SKM-1 (cell line): ENCODE measurements around the gene PAM16.
A peak's percentile ranks its signal among the peaks of the same experiment; 100 is the strongest.
"Not testable (repeated sequence)": the region's sequence is repeated elsewhere in the genome, so short reads cannot be mapped to it uniquely, and the experiment has no call there.

Experiments
- DNase-seq: peaks from one replicate; lab custom pipeline; 2025; ENCODE audit not compliant: unreplicated experiment; lab: John Stamatoyannopoulos, UW

Gene PAM16

DNA sequence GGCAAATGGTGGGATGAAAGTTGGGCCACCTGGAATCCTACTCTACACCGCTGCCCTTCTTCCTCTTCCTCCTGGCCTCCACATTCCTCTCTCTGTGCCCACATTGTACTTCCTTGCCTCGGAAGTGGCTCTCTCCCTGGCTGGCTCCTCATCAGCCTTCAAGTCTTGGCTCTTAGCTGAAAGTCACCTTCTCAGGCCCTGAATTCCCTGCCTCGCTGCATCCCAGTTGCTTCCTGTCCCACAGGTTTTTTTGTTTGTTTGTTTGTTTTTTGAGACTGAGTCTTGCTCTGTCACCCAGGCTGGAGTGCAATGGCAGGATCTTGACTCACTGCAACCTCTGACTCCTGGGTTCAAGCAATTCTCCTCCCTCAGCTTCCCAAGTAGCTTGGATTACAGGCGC lies 2.6 kb upstream of the PAM16 start:
- no peak for DNase-seq

DNA sequence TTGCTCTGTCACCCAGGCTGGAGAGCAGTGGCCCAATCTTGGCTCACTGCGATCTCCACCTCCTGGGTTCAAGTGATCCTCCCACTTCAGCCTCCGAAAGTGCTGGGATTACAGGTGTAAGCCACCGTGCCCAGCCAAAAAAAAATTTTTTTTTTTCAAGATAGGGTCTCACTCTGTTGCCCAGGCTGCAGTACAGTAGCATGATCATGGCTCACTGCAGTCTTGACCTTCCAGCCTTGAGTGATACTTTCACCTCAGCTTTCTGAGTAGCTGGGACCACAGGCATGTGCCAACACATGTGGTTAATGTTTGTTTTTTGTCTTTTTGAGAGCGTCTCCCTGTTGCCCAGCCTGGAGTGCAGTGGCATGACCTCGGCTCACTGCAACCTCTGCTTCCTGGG lies 1.7 kb upstream of the PAM16 start:
- no peak for DNase-seq

GRCh38 chr16:4351880-4352279 lies 759 bp upstream of the PAM16 start:
- no peak for DNase-seq

DNA sequence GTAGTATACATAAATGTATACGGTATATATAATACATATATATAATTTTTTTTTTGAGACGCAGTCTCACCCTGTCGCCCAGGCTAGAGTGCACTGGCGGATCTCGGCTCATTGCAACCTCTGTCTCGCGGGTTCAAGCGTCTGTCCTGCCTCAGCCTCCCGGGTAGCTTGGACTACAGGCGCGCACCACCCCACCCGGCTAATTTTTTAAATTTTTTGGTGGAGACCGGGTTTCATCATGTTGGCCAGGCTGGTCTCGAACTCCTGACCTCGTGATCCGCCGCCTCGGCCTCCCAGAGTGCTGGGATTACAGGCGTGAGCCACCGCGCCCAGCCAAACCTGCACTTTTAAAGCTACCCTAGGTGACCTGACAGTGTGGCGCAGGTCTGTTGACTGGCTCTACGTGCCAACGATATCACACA lies 745 bp downstream of the PAM16 start:
- DNase-seq: no peak

- DNase-seq: no peak
These were observed 1.8 kb downstream of the PAM16 start for GRCh38 chr16:4349332-4349731.

DNA sequence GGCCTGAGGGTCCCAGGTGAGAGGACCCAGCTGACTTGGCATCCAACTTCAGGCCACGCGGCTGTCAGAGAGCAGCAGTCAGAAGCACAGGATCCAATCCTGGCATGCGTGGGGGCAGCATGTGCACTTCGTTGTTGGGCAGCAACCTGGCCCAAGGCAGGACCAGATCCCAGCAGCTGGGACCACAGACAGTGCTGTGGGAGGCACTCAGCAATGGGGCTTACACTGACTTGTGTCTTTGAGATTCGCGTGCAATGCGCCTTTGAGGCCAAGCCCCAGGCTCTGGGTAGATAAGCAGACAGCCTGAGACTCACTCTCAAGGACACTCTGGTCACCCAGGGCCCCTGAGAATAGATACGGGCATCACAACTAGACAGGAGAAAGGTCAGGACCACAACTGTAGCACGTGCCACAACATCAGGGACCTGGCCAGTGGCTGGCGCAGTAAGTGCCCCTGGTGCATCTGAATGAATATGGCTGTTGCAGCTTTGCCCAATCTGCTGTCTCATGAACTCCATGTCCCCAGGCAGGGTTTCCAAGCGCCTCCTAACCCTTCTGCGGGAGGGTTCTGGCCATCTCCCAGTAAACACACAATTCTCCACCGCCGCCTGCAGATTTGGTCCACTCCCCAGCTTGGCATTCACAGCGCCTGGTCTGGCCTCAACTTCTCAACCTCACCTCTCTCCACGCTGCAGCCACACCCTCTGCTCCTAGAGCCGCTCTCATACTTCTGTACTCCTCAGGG lies 3.2 kb downstream of the PAM16 start:
- DNase-seq: no peak

- DNase-seq: peak; percentile 89
These were observed 4.1 kb downstream of the PAM16 start for GRCh38 chr16:4347010-4347409.

- peak; percentile 43 for DNase-seq
These were observed 5.0 kb downstream of the PAM16 start for GRCh38 chr16:4345836-4346781.

DNA sequence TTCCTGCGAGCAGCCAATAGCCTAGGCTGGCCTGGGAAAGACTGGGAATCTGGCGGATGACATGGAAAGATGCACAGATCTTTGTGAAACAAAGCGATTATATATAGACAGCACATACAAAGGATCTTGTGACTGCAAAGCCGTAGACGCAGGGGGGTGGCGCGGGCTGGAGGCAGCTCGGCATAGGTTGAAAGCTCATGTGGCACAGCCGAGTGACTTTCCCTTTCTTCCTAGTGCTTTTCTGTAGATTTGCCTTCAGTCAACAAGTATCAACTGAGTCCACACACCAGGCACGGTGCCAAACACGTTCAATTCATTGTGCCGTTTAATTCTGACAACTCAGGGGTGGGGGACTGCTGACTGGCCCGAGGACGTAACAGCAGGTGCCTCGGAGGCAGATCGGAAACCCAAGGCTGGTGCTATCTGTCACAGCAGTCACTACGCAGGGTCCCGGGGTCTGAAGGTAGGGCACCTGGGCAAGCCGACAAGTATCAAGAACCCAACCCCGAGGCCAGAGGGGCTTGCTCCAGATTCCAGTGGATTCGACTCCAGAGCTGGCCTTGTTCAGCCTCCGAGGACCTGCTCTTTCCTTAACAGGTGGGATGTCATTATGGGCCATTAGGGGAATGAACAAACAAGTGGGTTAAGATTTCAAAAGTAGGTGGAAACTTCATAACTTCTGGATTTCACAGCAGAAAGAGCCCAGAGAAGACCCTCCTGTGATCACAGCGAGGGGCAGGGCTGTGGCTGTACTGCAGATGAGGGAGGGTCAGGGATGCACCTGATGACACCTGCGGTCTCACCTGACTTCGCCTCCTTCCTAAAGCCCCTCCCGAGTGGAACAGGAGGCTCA lies 5.9 kb downstream of the PAM16 start:
- no peak for DNase-seq

DNA sequence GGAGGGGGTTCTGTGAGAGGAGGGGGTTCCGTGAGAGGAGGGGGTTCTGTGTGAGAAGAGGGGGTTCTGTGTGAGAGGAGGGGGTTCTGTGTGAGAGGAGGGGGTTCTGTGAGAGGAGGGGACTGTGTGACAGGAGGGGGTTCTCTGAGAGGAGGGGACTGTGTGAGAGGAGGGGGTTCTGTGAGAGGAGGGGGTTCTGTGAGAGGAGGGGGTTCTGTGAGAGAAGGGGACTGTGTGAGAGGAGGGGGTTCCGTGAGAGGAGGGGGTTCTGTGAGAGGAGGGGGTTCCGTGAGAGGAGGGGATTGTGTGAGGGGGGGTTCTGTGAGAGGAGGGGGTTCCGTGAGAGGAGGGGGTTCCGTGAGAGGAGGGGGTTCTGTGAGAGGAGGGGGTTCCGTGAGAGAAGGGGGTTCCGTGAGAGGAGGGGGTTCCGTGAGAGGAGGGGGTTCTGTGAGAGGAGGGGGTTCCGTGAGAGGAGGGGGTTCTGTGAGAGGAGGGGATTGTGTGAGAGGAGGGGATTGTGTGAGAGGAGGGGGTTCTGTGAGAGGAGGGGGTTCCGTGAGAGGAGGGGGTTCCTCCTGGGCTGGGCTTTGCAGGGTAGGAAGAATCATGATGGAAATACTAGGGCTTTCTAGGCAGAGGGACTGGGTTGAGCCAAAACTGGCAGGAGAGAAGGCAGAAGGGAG lies 6.7 kb downstream of the PAM16 start:
- DNase-seq: not testable (repeated sequence)

GRCh38 chr16:4342866-4343744 lies 8.0 kb downstream of the PAM16 start:
- no peak for DNase-seq

- no peak for DNase-seq
These were observed 9.9 kb downstream of the PAM16 start for GRCh38 chr16:4341250-4341649.

GRCh38 chr16:4340443-4340842 lies 10.7 kb downstream of the PAM16 start:
- no peak for DNase-seq

GRCh38 chr16:4339909-4340308 lies 11.2 kb downstream of the PAM16 start:
- no peak for DNase-seq

DNA sequence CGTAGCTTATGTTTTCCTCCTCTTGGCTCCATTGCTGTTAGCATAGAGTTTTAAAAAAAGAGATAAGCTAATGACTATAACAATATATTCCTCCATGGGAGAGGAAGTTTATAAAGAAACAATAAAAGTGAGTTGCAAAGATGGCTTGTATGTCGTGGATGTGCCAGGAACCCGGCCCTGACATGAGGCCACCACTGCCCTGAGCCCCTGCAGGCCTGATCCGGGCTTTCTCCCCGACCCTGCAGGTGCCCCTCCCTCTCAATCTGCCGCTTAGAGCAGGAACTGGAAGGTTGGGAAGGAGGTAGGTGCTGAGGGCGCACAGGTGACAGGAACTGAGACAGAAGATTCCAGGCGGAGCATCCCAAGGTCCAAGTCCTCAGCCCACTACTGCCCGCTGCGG lies 11.7 kb downstream of the PAM16 start:
- DNase-seq: no peak

DNA sequence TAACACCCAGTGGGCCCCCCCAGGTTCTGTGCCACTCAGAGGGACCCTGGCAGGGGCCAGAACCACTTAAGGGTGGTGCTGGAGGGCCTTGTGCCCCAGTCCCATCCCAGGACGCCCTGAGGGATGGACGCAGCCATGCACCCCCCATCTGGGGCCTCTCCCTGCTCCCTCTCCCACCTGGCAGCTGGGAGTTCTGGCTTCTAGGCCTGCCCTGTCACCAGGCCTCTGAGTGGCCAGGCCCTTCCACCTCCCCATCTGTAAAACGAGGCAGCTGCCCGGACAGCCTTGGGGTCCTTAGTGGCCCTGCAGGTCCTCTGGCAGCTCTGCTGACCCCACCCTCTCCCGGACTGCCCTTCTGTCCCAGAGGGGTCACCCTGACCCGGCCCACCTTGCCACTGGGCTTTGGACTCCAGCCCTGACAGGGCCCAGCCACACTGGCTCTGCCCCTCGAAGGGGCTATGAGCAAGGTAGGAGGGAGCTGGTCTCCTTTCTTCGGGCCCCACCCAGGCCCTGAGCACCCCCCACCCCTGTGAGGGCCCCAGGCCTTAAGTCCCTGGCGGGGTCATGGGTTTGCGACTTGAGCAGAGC lies 12.3 kb downstream of the PAM16 start:
- DNase-seq: no peak

DNA sequence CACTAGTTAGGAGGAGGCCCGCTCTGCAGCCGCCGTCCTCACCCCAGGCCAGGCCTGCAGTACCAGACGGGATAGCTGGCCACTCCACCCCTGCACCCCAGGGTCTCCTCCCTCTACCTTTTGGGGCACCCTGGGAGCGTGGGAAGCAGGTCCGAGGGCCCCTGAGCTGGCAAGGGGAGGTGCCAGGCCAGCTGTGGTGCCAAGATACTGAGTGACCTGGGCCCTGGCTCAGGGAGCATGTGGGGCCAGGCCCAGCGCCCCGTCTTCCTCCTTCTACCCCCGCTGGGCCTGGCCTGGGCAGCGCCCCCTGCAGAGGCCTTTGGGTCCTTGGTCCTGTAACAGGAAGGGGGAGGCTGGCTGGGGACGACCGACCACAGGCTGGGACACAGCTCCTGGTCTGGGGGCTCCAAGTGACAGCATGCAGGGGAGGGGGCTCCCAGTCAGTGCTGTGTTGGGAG lies 13.0 kb downstream of the PAM16 start:
- DNase-seq: no peak

DNA sequence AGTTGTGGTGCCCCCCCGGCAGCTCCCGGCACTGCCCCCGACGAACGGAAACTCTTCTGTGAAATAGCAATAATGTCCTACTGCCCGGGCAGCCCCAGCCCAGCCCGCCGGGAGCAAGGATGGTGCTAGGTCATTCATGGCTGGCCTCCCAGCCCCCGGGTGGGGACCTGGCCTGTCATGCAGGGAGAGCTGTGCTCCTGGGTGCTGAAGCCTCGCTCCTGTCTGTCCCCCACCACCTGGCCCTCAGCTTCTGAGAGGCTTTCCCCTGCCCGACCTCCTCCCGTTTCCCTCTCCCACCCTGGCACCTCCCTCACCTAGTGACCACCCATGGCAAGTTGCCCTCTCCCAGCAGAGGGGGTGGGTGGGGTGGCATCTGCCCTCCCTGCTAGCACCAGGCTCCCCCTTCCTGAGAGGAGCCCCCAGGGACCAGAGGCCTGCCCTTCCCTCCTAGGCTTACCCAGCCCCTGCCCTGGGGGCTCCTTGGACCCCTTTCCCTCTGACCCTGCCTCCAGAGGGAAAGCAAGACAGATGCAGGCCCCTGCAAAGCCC lies 13.5 kb downstream of the PAM16 start:
- no peak for DNase-seq
